ENCODE results near the gene MAPK12. TPM values are rescaled to one million over a fixed set of nuclear protein-coding genes. Genes with fewer than 3 reads are reported as not detected.

The MAPK12 gene
- total and polyA plus RNA-seq, 2 of the 8 experiments (the other 6 are each of a cell fraction or from before 2014, with no cell fraction given) = 17.3 to 20.3 TPM

- TF ChIP-seq, protein P1, sequence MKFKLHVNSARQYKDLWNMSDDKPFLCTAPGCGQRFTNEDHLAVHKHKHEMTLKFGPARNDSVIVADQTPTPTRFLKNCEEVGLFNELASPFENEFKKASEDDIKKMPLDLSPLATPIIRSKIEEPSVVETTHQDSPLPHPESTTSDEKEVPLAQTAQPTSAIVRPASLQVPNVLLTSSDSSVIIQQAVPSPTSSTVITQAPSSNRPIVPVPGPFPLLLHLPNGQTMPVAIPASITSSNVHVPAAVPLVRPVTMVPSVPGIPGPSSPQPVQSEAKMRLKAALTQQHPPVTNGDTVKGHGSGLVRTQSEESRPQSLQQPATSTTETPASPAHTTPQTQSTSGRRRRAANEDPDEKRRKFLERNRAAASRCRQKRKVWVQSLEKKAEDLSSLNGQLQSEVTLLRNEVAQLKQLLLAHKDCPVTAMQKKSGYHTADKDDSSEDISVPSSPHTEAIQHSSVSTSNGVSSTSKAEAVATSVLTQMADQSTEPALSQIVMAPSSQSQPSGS (IDR thresholded peaks at IDR 0.05; ENCODE audit: low read length) = no peak
- TF ChIP-seq SRF (IDR thresholded peaks at IDR 0.05; ENCODE audit: low read depth, low read length) = no peak
- no peak for TF ChIP-seq JUN (IDR thresholded peaks at IDR 0.05; ENCODE audit: low read depth, low read length)
- TF ChIP-seq CBX5 (IDR thresholded peaks at IDR 0.05; ENCODE audit: low read depth, low read length) = no peak
- TF ChIP-seq, protein P2, sequence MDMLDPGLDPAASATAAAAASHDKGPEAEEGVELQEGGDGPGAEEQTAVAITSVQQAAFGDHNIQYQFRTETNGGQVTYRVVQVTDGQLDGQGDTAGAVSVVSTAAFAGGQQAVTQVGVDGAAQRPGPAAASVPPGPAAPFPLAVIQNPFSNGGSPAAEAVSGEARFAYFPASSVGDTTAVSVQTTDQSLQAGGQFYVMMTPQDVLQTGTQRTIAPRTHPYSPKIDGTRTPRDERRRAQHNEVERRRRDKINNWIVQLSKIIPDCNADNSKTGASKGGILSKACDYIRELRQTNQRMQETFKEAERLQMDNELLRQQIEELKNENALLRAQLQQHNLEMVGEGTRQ (IDR thresholded peaks at IDR 0.05; ENCODE audit: low read length) = no peak
- no peak for TF ChIP-seq EGR1 (IDR thresholded peaks at IDR 0.05; ENCODE audit: borderline replicate concordance, low read depth, low read length)
- TF ChIP-seq SP2 (IDR thresholded peaks at IDR 0.05; ENCODE audit: low read length) = no peak
These were observed 37.7 kb upstream of the MAPK12 start (continued) for GRCh38 chr22:50298937-50299784.

Measured in H1 (cell line).